Ascending aorta (tissue), 2 donors: Measurements from ENCODE around the gene PRKAG2. TPM values are rescaled to one million over a fixed set of nuclear protein-coding genes. Genes with fewer than 3 reads are reported as not detected.

Experiments used
- DNase-seq, 2 donors: peaks; one replicate each; pipeline ENCODE4 v3.0.0-alpha.2; 2019; ENCODE audit warnings: low spot score in 2 of 2
- H3K27ac ChIP-seq, 2 donors: fragments of 200-600 bp; sonication (generic); one replicate each; pipeline ENCODE4 v1.5.1; 2016 to 2017; ENCODE audit warnings: mild to moderate bottlenecking in 1 of 2
- H3K27me3 ChIP-seq: fragments of 200-600 bp; sonication (generic); one replicate; pipeline ENCODE4 v1.5.1; 2017
- H3K36me3 ChIP-seq, 2 donors: fragments of 200-600 bp; sonication (generic); one replicate each; pipeline ENCODE4 v1.5.1; 2016
- H3K4me1 ChIP-seq, 2 donors: fragments of 200-600 bp; sonication (generic); one replicate each; pipeline ENCODE4 v1.5.1; 2016 to 2017; ENCODE audit warnings: mild to moderate bottlenecking in 1 of 2
- H3K4me3 ChIP-seq, 2 donors: fragments of 200-600 bp; sonication (generic); one replicate each; pipeline ENCODE4 v1.5.1; 2016 to 2017; ENCODE audit warnings: mild to moderate bottlenecking in 1 of 2
- H3K9me3 ChIP-seq, 2 donors: fragments of 200-600 bp; sonication (generic); one replicate each; pipeline ENCODE4 v1.5.1; 2016
- intact Hi-C: fragments of 100-400 bp; cut with DNase I; formaldehyde crosslinking; loops from one replicate; pipeline ENCODE4 v1.15.1; 2023
- total RNA-seq: library from RNA; depleted of rRNA; stranded (reverse); fragments of >200 nt; gene quantifications from one replicate; pipeline ENCODE4 v1.1.0, GENCODE V29; 2016
- TF ChIP-seq, protein P1 (sequence below), 3 experiments: fragments of 200-600 bp in 2 of 3; fragments of 450-650 bp in 1 of 3; sonication (generic) in 2 of 3; IDR thresholded peaks; one replicate each; pipeline ENCODE4 v1.5.1; 2016 to 2019; ENCODE audit warnings: antibody characterized with exemption in 3 of 3, mild to moderate bottlenecking in 1 of 3, moderate library complexity in 1 of 3

The PRKAG2 gene
- total RNA-seq, 1 donor from 2014 or later: 26.7 TPM

DNA sequence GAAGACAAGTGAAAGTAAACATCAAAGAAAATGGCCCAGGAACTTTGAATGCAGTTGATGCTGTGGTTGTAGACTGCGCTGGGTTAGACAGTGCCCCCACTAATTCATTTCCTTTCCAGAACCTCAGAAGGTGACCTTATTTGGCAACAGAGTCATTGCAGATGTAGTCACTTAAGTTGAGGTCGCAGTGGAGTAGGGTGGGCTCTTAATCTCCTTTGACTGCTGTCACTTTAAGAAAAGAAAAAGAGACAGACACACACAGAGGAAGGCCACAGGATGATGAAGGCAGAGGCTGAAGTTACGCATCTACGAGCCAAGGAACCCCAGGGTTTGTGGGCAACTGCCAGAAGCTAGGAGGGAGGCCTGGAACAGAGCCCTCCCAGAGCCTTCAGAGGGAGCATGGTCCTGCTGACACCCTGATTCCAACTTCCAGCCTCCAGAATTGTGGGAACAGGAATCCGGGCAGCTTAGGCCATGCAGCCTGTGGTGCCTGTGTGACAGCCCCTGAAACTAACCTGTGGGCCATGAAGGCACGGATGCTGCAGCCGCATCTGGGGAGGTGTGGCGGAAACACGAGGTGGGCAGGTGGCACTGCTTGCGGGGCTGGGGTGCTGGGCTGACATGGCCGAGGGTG is 107.6 kb downstream of the PRKAG2 start:
- intact Hi-C loops: no loop called here
- TF ChIP-seq, protein P1, sequence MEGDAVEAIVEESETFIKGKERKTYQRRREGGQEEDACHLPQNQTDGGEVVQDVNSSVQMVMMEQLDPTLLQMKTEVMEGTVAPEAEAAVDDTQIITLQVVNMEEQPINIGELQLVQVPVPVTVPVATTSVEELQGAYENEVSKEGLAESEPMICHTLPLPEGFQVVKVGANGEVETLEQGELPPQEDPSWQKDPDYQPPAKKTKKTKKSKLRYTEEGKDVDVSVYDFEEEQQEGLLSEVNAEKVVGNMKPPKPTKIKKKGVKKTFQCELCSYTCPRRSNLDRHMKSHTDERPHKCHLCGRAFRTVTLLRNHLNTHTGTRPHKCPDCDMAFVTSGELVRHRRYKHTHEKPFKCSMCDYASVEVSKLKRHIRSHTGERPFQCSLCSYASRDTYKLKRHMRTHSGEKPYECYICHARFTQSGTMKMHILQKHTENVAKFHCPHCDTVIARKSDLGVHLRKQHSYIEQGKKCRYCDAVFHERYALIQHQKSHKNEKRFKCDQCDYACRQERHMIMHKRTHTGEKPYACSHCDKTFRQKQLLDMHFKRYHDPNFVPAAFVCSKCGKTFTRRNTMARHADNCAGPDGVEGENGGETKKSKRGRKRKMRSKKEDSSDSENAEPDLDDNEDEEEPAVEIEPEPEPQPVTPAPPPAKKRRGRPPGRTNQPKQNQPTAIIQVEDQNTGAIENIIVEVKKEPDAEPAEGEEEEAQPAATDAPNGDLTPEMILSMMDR (IDR thresholded peaks at IDR 0.05): no peak
- Histone ChIP-seq H3K4me3 (no peak overlapping the region), H3K4me1 (no peaks in the 10 kb centered on the region), H3K27ac (no peak overlapping the region), H3K9me3 (no peaks in the 10 kb centered on the region), H3K36me3 (peaks cover 0 to 3% of the 10 kb centered on the region in 2 donors), H3K27me3 (no peaks in the 10 kb centered on the region)
- DNase-seq: no peak

DNA sequence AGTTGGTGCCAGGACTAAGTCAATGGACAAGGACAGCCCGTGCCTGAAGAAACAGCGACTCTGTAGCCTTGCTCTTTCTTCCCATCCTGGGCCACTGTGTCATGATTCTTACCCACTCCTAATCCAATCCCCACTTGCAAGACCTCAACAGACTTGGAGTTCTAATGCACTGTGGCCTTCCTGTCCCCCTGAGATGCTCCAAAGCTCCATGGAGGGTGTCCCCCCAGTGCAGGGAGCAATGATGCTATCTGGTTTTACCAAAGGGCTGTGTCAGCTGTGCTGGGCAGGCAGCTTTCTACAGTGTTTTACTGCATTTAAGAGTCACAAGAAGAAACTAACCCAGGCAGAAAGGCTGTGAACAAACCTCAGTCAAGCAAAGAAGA is 108.1 kb downstream of the PRKAG2 start:
- TF ChIP-seq, protein P1 (IDR thresholded peaks at IDR 0.05): no peak
- Histone ChIP-seq H3K27me3 (no peaks in the 10 kb centered on the region), H3K4me3 (no peak overlapping the region), H3K36me3 (peaks cover 0 to 3% of the 10 kb centered on the region in 2 donors), H3K4me1 (no peaks in the 10 kb centered on the region), H3K27ac (no peak overlapping the region), H3K9me3 (no peaks in the 10 kb centered on the region)
- DNase-seq: no peak
- intact Hi-C loops: no loop called here

DNA sequence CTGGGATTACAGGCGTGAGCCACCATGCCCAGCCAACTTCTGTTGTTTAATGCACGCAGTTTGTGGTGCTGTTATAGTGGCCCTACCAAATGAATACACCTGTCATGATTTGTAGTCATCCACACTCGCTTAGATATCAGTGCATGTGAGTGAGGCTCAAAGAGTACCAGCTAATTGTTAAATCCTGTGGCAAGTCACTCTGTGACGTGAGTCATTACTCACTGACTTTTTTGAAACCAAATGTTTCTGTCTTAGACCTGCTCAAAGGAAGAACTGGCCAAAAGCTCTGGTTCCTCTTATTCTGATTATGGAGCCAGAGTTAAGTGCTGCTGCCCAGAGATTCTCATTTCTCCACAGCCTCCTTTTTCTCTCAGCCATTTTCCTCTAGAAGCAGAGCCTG is 109.4 kb downstream of the PRKAG2 start:
- Histone ChIP-seq H3K4me3 (no peak overlapping the region), H3K27ac (no peak overlapping the region), H3K4me1 (no peaks in the 10 kb centered on the region), H3K27me3 (no peaks in the 10 kb centered on the region), H3K36me3 (peaks cover 0 to 3% of the 10 kb centered on the region in 2 donors), H3K9me3 (no peaks in the 10 kb centered on the region)
- TF ChIP-seq, protein P1 (IDR thresholded peaks at IDR 0.05): no peak
- DNase-seq: no peak
- intact Hi-C loops: no loop called here

DNA sequence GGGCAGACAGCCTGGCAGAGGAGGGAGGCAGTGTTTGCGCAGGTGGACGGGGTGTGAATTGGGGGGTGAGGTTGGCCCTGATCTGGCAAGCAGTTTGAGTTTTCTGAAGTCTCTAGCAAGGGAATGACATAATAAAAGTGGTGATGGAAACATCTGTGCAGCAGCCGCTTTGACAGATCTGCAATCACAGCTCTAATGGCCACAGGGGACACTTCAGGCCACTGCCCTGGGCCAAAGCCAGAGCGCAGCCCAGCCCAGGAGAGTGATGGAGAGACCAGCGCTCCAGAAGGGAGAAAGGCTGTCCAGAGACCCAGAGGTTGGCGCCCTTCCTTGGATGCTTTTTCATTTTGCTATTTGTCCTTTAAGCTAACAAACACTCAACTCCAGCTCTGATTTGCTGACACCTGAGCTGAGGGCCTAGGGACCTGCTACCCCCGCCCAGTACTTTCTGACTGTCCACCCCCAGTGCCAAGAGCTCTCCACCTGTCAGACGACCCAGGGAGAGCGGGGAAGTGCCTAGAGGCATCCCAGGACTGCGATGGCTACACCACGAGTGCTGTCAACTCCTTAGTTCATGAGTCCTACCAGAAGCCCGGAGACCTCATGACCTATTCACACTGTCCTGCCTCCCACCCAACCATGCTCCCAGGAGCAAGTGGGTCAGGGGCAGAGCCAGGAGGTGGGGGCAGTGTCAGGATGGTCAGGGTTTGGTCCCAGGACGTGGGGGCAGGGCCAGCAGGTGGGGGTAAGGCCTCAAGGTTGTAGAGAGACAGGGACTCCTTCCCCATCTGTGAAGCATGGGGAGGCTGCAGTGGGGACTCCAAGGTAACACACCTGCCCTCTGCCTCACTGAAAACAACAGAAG is 112.6 kb downstream of the PRKAG2 start:
- TF ChIP-seq, protein P1 (IDR thresholded peaks at IDR 0.05): no peak
- no peak for DNase-seq
- no peak overlapping the region for H3K4me3 ChIP-seq
- no peaks in the 10 kb centered on the region for H3K9me3 ChIP-seq
- peaks cover 0 to 3% of the 10 kb centered on the region in 2 donors for H3K36me3 ChIP-seq
- H3K27ac ChIP-seq: no peak overlapping the region
- H3K4me1 ChIP-seq: peaks cover 1 to 4% of the 10 kb centered on the region in 2 donors
- intact Hi-C loops: no loop called here
- no peaks in the 10 kb centered on the region for H3K27me3 ChIP-seq

DNA sequence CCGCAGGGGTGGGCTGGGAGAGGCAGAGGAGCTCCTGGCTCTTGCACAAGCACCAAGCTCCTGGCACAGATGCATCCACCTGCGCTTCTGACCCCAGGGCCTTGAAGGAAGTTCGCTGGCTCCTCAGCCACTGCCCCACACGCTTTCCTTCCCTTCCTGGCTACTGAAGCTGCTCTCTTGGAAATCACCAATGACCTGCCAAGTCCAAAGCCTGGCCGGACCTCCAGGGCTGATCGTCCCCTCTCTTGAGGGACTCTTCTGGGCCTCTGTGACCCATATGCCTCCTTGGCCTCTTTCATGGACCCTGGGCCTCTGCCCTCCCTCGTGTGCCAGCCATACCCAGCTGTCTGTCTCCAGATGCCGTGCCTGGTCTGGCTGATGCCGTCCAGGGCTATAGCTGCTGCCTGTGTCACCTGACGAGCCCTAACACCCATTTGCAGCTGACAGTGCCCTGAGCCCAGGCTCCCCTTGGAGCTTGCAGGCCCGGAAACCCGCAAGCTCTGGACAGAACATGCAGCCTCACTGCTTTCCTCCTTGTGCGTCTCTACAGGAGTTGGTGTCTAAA is 113.4 kb downstream of the PRKAG2 start:
- TF ChIP-seq, protein P1 (IDR thresholded peaks at IDR 0.05): no peak
- intact Hi-C loops: no loop called here
- H3K4me3 ChIP-seq: no peak overlapping the region
- H3K36me3 ChIP-seq: peaks cover 0 to 3% of the 10 kb centered on the region in 2 donors
- no peaks in the 10 kb centered on the region for H3K9me3 ChIP-seq
- H3K4me1 ChIP-seq: peaks cover 6 to 12% of the 10 kb centered on the region in 2 donors
- H3K27me3 ChIP-seq: no peaks in the 10 kb centered on the region
- no peak for DNase-seq
- H3K27ac ChIP-seq: no peak overlapping the region
